Umbilical cord (tissue), 2 donors: ENCODE data around the gene HSD11B2. TPM values are rescaled to one million over a fixed set of nuclear protein-coding genes. Genes with fewer than 3 reads are reported as not detected.

Experiments used
- DNase-seq: peaks from one replicate; pipeline ENCODE4 v3.0.0-alpha.2; 2015; ENCODE audit warnings: low spot score
- total RNA-seq: library from RNA; depleted of rRNA; stranded (reverse); fragments of >200 nt; gene quantifications from one replicate; pipeline ENCODE4 v1.2.3, GENCODE V29; 2014; ENCODE audit warnings: low replicate concordance; ENCODE audit not compliant: insufficient read depth

HSD11B2 gene
- 1.4 TPM for total RNA-seq

GRCh38 chr16:67430977-67431774 lies at the start of gene HSD11B2:
HSD11B2 (plus strand) TSS chr16:67431121; CDS start chr16:67431249, 128 bp downstream.
- peak; percentile 54 for DNase-seq

GRCh38 chr16:67383284-67383683 lies 47.6 kb upstream of the HSD11B2 start:
- no peak for DNase-seq

DNA sequence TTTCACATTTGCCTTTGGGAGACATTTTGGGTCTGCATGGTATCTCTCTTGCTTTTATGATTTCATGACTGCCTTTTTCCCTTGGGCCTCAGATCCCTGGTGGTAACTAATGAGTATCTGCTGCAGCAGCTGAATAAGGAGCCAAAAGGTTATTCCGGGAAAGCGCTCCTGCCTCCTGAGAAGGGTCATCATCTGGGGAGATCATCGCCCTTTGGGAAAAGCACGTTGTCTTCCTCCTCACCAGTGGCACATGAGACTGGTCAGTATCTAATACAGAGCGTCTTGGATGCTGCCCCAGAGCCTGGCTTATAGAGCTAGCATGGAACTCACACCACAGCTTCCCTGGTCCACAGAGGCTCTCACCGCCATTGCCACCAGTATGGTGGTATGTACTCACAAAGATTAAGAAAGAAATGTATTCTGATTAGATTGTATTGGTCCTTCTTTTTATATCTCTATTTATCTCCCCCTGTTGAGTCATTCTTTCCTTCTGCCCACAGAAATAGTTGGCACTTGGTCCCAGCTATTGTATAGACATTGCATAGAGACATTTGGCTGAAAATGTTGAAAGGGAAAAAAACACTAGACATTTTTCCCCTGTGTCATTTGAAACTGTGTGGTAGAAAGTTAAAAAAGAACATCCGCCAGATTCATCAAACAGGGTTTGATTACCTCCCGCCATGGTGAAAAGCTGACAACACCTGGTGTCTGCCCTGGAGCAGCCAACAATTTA lies 46.0 kb upstream of the HSD11B2 start:
- no peak for DNase-seq

- no peak for DNase-seq
Observed at GRCh38 chr16:67386861-67387455, 44.0 kb upstream of the HSD11B2 start.

- DNase-seq: no peak
Observed at GRCh38 chr16:67387479-67388079, 43.3 kb upstream of the HSD11B2 start.

- no peak for DNase-seq
Observed at GRCh38 chr16:67388191-67388590, 42.7 kb upstream of the HSD11B2 start.

DNA sequence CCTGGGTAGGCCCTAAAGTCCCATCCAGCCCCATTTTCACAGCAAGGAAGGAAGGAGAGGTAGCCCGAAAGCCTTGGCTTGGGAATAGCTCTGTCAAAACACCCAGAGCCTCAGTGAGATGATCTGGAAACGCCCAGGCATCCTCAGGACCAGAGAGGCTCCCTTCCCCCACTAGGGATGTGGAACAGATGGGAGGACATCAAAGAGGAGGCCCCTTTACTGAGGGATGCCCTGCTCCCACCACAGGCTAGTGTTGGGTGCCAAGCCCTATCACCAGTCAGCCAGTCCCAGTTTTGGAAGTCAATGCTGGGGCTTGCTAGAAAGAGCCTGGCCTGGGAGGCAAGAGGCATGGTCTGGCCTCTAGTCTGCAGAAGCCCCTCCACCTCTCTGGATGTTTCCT lies 42.3 kb upstream of the HSD11B2 start:
- DNase-seq: no peak

DNA sequence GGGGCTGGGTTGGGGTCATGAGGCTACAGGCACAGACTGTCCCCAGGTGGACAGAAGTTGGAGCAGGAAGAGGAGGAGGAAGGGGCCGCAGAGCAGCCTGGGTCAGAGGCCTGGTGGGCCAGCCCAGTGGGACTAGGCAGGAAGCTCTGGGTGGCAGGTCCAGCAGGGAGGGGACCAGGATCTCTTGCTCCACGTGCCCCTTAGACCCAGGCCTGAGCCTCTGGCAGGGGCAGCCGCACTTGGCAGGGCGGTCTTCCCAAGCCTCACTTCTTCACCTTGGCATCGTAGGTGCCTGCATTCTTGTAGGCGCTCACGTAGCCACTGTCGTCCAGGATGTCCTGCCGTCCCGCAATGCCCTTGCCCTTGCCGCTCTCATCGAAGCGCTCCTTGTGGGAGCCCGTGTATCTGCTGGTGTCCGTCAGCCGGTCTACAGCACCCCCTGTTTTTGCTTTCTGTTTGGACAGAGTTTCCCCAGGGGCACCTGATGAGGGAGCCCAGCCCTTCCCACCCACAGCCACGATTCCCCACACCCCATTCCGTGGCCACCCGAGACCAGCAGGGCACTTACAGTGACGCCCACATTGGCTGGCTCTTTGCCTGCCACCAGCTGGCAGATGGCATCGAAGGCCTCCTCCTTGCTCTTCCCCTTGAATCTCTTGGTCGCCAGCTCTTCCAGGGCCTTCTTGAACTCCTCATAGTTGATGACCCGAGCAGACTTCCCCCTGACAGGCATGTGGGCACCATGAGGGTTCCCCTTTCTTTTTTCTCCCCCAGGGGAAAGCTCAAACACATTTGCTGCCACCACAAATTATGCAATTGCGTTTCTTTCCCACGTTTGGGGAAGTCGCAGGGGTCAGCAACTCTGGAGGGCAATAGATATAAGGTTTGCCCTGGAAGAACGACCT lies 40.8 kb upstream of the HSD11B2 start:
- DNase-seq: peak; percentile 41

GRCh38 chr16:67390816-67391423 lies 40.0 kb upstream of the HSD11B2 start:
- DNase-seq: no peak

GRCh38 chr16:67391424-67392300 lies 39.3 kb upstream of the HSD11B2 start:
- peak; percentile 46 for DNase-seq

GRCh38 chr16:67392301-67393059 lies 38.4 kb upstream of the HSD11B2 start:
- no peak for DNase-seq

GRCh38 chr16:67393111-67393787 lies 37.7 kb upstream of the HSD11B2 start, which contains the start of gene TPPP3:
TPPP3 (minus strand) TSS chr16:67393498; CDS start chr16:67391111, 2,387 bp downstream.
- DNase-seq: peak; percentile 93

DNA sequence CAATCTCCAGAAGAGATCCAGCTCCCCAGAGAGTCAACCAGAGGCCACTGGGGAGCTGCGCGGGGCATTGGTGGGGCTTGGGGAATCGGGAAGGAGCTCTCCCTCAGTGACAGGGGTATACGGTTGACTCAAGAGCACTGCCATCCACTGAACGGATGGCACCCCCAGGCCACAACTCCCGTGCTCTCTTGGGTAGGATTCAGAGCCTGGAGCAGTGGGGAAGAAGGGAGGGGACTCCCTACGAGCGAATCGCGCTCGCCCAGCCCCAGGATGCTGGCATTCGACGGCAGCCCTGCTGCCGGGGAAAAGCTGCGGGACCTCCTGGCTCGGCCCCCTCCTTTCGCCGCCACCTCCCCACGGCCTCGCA lies 37.1 kb upstream of the HSD11B2 start:
- no peak for DNase-seq

GRCh38 chr16:67394155-67395104 lies 36.5 kb upstream of the HSD11B2 start:
- no peak for DNase-seq

DNA sequence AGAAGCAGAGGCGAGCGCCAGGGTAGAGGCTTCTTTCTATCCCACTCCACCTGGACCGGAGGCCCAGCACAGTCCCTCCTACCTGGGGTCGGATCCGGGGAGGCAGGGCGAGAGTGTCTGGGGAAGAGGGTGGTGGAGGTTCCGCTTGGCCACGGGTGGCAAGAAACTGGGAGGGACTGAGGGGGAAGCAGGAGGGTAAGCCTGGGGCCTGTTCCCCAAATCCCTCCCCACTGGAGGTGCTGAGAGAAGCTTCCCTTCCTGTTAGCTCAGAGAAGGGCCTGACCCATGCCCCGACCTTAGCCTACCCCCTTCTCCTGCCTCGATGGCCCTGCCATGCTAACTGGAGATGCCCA lies 35.8 kb upstream of the HSD11B2 start:
- no peak for DNase-seq

DNA sequence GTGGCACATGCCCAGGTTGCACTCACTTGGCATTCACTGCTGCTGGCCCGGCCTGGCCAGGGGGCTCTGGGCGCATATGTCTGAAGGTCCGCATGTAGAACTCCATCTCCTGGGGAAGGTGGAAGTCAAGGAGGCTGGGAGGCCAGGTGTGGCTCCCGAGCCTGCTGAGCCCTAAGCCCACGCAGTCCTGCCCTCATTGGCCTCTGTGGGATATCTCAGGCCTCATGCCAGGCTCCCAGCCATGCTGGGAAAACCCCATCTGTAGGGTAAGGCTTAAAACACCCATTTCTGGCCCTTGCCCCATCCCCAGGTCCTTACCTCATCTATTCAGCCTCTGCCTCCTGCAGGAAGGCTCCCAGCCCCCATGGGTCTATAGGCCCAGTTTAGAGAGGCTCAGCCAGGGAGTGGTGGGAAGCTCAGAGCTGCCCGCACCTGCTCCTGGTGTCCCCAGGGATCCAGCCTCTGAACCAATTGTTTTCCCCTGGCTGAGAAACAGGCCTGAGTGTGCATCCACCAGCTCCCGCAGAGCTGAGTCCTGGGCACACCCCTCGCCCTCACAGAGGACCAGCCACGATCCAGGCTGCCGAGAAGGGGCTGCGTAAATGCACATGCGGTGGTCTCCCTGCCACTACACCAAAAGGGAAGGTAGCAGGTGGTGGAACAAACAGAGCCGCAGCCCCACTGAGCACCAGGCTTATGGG lies 35.3 kb upstream of the HSD11B2 start:
- no peak for DNase-seq
